ENCODE data around the gene ARAP1.

DNA sequence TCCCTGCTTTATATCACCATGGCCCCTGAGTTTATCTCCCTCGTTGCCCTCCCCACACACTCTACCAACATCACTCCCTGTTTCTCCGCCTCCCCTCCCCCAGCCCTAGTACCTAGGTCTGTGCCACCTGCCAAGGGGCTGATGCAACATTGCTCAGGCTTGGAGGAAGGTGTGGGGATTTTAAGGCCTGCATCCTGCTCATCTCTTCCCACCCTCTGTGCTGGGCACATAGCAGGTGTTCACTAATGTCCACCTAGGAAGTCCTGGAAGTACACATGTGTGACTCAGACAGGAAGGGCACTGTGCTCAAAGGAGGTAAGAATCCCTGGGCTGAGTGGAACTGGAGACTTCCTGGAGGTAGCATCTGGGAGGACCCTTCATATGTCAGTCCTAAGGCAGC, 115.0 kb downstream of the ARAP1 start:
- TF ChIP-seq CTCF (conservative IDR thresholded peaks at IDR 0.05; ENCODE audit: low read length) (no peak), EZH2phosphoT487 (IDR thresholded peaks at IDR 0.05; ENCODE audit: borderline replicate concordance) (no peak)

Data from Loucy (cell line).